Measurements from ENCODE around the gene B9D1.

The B9D1 gene

DNA sequence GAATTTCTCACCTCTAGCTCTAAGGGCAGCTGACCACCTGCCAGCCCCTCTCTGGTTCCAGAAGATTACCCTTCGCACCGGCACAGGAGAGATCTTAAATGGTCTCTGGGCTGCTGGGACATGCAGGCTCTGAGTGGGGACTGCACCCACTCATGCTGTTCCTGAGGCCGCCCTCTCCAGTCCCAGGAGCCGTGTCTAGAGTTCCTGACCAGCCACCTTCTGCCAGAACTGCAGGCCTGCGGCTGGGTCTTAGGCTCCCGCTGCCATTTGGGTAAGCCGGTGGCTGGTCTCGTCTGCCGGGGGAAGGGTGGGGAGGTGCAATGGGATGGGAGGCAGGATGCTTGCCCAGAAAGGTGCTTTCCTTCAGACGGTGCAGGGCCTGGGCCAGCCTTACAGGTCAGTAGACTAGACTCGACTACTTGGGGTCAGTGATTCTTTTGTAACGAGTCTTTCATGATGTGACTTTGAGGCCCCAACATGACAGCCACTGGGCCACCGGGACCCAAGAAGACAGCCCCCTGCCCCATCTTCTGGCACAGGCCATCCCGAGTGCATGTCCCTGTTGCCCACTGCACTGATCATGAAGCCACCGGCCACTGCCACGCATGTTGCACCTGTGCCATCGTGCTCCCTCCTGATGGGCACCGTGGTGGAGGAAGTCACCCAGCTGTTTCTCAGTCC lies 26.4 kb downstream of the B9D1 start:
- TF ChIP-seq ZNF274 (IDR thresholded peaks at IDR 0.05; ENCODE audit: low read depth, low read length) = no peak
- H3K4me3 ChIP-seq (ENCODE audit: low read length) = no peak overlapping the region

DNA sequence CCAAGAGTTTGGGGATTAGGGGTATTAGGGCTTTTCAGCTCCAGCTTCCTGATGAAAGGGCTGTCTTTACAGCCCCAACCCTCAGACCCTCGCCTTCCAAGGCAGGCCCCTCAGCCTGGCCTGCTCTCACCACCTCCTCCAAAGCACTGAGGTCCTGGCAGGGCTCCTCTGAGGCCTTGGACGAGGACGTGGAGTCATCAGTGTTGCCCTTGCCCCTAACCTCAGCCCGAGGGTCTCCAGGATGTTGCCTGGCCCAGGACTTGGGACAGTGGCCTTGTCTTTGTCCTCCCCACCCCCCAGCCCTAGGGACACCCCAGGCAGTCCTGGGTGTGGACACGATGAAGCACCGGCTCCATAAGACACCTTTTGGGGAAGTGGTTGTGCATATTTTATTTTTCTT lies 28.2 kb downstream of the B9D1 start:
- no peak overlapping the region for H3K4me3 ChIP-seq (ENCODE audit: low read length)
- TF ChIP-seq ZNF274 (IDR thresholded peaks at IDR 0.05; ENCODE audit: low read depth, low read length) = no peak

DNA sequence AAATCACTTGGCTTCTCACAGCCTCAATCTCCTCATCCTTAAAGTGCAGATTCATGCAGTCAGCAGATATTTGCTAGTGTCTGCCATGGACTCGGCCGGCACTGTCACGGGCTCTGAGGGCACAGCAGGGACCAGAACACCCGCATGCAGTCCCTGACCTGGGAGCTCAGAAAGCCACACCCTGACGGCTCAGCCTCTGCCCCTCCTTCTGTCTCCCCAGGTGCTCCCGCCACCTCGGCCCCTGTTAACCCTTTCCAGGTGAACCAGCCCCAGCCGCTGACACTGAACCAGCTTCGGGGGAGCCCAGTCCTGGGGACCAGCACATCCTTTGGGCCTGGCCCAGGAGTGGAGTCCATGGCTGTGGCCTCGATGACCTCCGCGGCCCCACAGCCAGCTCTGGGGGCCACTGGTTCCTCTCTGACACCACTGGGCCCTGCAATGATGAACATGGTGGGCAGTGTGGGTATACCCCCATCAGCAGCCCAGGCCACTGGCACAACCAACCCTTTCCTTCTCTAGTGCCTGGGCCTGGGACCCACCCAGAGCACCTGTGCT lies 28.7 kb downstream of the B9D1 start:
- H3K4me3 ChIP-seq (ENCODE audit: low read length) = no peak overlapping the region
- TF ChIP-seq ZNF274 (IDR thresholded peaks at IDR 0.05; ENCODE audit: low read depth, low read length) = no peak

DNA sequence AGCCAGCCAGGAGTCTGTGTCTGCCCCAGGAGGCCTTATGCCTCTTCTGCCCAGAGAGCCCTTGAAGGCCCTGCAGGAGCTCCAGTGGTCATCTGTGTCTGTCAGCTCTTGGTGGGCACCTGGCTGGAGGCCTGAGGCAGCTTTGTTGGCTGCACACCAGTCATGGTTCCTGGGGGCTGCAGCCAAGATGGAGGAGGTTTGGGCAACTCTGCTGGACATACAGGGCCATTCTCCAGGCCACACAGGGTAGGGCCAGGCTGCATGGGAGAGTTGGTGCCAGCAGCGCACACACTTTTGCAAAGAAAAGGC lies 29.4 kb downstream of the B9D1 start:
- no peak overlapping the region for H3K4me3 ChIP-seq (ENCODE audit: low read length)
- no peak for TF ChIP-seq ZNF274 (IDR thresholded peaks at IDR 0.05; ENCODE audit: low read depth, low read length)

DNA sequence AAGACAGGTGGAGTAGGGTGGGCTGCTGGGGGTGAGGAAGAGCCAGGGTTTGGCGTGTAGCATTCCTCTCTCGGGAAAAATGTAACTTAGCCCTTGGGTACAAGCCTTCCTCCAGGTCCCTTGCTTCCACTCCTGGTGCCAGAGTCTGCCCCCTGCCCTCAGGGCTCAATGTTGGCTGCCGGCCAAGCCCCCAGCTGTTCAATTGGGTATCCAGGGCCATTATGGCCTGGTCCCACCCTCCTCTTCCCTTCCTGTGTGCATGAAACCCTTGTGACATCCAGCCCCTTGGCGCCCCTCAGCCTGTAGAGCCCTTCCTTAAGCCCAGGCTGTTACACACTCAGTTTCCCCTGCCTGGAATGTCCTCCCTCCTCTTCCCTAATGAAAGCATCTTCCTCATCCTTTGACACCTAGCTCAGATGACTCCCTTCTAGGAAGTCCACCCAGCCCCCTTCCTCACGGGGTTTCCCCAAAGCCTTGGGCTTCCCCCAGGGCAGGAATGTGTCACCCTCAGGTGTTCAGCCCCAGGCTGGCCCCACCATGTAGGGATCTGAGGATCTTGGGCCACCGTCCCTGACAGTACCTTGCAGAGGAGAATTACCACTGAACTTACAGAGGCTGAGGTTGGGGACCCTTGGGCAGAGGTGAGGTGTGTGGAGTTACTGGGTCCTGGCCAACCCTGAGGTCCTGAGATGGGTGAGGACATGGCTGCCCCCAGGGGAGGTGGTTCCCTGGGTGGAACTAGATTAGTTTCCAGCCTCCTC lies 30.0 kb downstream of the B9D1 start:
- TF ChIP-seq ZNF274 (IDR thresholded peaks at IDR 0.05; ENCODE audit: low read depth, low read length) = no peak
- no peak overlapping the region for H3K4me3 ChIP-seq (ENCODE audit: low read length)

DNA sequence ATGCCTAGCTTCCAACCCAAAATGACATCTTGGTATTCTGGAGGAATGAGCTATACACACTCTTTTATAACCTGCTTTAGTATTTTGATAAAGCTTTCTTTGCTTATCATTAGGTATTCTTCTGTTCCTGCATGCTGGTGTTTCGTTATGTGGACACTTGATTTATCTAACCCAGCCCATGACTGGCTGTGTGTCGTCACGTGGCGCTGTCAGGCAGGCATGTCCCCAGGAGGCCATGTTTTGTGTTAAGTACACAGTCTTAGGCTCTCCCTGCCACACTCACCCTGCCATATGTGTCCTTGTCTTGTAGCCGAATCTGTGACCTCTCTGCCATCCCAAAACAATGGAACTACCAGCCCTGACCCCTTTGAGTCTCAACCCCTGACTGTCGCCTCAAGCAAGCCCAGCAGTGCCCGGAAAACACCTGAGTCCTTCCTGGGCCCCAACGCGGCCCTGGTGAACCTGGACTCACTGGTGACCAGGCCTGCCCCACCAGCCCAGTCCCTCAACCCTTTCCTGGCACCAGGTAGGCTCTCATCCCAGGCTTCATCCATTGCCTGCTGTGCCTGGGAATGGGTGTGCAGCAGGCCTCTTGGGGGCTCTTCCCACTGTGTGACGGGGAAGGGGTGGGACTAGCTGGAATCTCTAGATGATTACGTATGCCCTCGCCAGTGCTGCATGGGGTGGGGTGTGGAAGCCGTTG lies 30.8 kb downstream of the B9D1 start:
- no peak overlapping the region for H3K4me3 ChIP-seq (ENCODE audit: low read length)
- TF ChIP-seq ZNF274 (IDR thresholded peaks at IDR 0.05; ENCODE audit: low read depth, low read length) = no peak

DNA sequence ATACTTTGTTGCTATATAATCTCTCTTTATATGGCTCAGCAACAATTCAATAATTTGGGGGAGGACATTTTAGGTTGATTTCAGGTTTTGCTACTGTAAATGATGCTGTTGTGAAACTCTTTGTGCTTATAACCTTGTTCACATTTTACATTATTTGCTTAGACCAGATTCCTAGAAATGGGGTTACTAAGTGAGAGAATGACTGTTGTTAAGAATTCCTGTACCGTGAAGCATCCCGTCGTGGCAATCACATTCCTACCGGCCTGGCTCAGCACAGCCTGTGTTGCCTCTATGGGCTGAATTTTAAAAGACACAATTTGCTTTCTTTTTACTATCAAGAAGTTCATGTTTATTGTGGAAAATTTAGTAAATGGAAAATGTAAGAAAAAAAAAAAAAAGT lies 31.4 kb downstream of the B9D1 start:
- H3K4me3 ChIP-seq (ENCODE audit: low read length) = no peak overlapping the region
- TF ChIP-seq ZNF274 (IDR thresholded peaks at IDR 0.05; ENCODE audit: low read depth, low read length) = no peak

DNA sequence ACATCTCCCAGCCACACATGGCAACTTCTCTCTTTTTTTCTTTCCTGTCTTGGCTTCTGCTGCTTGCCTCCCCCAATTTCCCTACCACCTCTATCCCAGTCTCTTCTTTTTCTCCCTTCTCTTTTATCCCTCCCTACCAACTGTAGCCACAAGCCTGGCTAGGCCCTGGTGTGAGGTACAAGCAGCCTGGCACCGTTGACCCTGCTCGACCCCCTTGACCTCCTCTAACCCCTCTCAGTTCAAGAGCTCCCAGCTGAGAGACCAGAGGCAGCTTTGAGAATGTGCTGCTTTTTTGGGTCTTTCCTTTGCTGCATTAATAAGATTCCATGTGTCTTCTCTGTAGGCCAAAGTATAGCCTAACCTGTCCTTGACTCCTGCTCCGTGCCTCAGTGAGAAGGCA lies 32.3 kb downstream of the B9D1 start:
- TF ChIP-seq ZNF274 (IDR thresholded peaks at IDR 0.05; ENCODE audit: low read depth, low read length) = no peak
- no peak overlapping the region for H3K4me3 ChIP-seq (ENCODE audit: low read length)

DNA sequence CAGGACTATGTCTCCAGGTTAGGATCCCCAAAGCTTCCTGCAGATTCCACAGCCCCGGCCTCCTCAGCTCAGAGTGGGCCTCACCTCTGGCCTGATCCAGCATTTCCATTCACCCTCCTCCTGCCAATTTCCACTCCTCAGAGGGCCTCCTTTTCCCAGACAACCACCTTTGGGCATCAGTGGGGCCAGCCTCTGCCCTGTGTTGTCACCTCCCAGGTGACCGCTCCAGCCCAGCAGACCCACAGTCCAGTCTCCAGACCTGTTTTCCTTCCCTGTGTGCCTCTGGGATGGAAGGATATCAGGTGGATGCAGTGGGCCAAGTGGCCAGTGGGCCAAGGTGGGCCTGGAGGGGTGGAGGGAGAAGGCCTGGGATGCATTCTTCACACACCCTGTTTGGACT lies 32.7 kb downstream of the B9D1 start:
- no peak for TF ChIP-seq ZNF274 (IDR thresholded peaks at IDR 0.05; ENCODE audit: low read depth, low read length)

DNA sequence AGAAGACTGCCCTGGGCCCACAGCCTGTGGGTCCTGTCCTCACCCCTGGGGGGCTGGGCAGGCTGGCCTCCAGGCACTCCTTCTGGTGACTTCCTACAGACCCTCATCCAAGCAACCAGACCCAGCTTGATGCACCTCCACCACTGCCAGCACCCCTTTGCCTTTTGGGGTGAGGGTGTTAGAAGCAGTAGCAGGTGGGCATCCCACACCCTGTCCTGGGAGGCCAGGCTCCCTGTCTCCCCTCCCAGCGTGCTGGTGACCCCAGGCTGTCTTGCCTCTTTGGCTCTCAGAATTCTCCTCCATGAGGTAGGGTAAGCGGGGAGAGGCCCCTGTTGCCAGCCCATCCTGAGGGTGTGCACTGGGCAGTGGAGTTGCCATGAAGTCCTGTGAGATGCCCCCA lies 33.4 kb downstream of the B9D1 start:
- no peak overlapping the region for H3K4me3 ChIP-seq (ENCODE audit: low read length)
- no peak for TF ChIP-seq ZNF274 (IDR thresholded peaks at IDR 0.05; ENCODE audit: low read depth, low read length)

More for the DNA sequence above, 32.7 kb downstream of the B9D1 start:
- H3K4me3 ChIP-seq (ENCODE audit: low read length) = no peak overlapping the region

DNA sequence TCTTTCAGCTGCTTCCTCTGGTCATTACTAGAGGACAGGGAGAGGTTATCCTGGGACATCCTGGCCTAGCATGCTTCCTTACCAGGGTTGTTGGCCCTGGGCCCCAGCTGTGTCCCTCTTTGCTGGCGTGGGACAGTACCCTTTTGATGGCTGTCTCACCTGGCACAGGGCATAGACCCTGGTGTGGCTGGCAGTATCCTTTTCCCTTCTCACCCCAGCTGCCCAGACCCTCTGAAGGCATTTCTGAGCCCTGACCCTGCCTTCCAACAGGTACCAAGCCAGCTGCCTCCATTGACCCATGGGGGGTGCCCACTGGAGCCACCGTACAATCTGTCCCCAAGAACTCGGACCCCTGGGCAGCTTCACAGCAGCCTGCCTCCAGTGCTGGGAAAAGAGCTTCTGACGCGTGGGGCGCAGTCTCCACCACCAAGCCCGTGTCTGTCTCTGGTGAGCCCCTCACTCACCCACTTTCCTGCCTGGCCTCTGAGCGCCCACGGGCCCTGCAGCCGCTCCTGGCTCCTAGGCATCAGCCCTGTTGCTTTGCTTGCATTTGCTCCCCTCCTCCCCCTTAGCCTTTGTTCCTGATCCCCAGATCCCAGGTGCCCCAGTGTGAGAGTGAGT lies 34.0 kb downstream of the B9D1 start:
- no peak for TF ChIP-seq ZNF274 (IDR thresholded peaks at IDR 0.05; ENCODE audit: low read depth, low read length)

DNA sequence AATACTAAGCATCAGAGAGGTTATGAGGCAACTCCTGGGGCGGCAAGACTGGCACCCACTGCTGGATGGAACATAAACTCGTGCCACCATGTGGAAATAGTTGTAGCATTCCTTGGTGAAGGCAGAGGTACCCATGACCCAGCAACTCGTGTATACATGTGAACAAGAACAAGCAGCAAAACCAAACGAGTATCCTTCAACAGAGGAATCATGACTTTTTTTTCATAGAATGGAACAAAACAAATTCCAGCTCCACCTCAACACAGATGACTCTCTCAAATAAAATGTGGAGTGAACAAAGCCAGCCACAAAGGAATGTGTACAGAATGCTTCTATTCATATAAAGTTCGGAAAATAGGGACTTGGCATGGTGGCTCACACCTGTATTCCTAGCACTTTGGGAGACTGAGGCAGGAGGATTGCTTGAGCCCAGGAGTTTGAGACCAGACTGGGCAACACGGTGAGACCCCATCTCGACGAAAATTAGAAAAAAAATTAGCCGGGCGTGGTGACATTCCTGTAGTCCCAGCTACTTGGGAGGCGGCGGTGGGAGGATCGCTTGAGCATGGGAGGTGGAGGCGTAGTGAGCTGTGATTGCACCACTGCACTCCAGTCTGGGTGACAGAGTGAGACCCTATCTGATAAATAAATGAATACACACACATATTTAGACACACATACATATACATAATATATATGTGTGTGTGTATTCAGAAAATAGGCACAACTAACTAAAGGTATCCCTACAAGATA lies 35.3 kb downstream of the B9D1 start:
- TF ChIP-seq ZNF274 (IDR thresholded peaks at IDR 0.05; ENCODE audit: low read depth, low read length) = no peak
- H3K4me3 ChIP-seq (ENCODE audit: low read length) = no peak overlapping the region

More for the DNA sequence above, 34.0 kb downstream of the B9D1 start:
- H3K4me3 ChIP-seq (ENCODE audit: low read length) = no peak overlapping the region

DNA sequence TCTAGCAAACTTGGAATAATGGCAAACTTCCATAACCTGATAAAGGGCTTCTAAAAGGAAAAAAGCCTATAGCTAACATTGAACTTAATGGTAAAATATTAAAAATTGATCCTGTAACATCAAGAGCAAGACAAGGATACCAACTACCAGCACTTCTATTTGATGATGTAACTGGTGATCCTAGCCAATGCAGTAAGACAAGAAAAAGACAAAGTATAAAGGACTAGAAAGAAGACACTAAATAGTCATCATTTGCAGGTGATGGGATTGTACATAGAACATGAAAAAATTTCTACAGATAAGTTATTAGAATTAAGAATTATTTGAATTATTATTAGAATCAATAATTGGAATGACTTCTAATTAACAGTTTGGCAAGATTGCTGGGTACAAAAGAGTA lies 37.0 kb downstream of the B9D1 start:
- no peak for TF ChIP-seq ZNF274 (IDR thresholded peaks at IDR 0.05; ENCODE audit: low read depth, low read length)
- no peak overlapping the region for H3K4me3 ChIP-seq (ENCODE audit: low read length)

DNA sequence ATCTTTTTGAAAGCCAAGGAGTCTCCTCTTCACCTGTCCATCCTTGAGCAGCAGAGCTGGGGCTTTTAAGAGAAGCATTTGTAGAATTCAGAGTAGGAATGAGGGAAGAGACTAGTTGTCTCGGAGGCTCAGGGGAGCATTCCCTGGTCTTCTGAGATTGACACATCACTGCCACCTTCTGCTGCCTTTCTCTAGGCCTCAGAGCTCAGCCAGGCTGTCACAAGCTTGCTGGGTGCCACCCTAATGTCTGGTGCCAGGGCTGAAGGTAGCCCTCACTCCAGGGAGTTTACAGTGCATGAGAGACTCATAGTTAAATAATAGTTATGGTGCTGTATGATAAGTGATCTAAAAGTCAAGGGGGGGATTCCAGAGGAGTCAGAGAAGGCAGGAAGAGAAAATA lies 39.7 kb downstream of the B9D1 start:
- TF ChIP-seq ZNF274 (IDR thresholded peaks at IDR 0.05; ENCODE audit: low read depth, low read length) = no peak
- no peak overlapping the region for H3K4me3 ChIP-seq (ENCODE audit: low read length)
